Measurements from ENCODE around the gene RRAS.
A peak's percentile ranks its signal among the peaks of the same experiment; 100 is the strongest.

The RRAS gene

GRCh38 chr19:49686503-49687088 lies 46.7 kb upstream of the RRAS start:
- in situ Hi-C loops (cut with HindIII; ENCODE audit: low sequenced_read_pairs) = no loop called here
- no peak overlapping the region for H3K4me3 ChIP-seq (ENCODE audit: low read depth, low read length)
- no peak for DNase-seq (ENCODE audit: low read depth, low spot score)
- no peak for TF ChIP-seq CTCF (IDR thresholded peaks at IDR 0.05; ENCODE audit: low read depth, low read length)

- no peak for DNase-seq (ENCODE audit: low read depth, low spot score)
- no peak overlapping the region for H3K4me3 ChIP-seq (ENCODE audit: low read depth, low read length)
- TF ChIP-seq CTCF (IDR thresholded peaks at IDR 0.05; ENCODE audit: low read depth, low read length) = no peak
- in situ Hi-C loops (cut with HindIII; ENCODE audit: low sequenced_read_pairs) = no loop called here
Measured at GRCh38 chr19:49685845-49686332, 45.9 kb upstream of the RRAS start.

GRCh38 chr19:49684983-49685553 lies 45.1 kb upstream of the RRAS start:
- in situ Hi-C loops (cut with HindIII; ENCODE audit: low sequenced_read_pairs) = no loop called here

GRCh38 chr19:49684251-49684982 lies 44.5 kb upstream of the RRAS start:
- DNase-seq (ENCODE audit: low read depth, low spot score) = no peak
- TF ChIP-seq CTCF (IDR thresholded peaks at IDR 0.05; ENCODE audit: low read depth, low read length) = peak; percentile 57
- in situ Hi-C loops (cut with HindIII; ENCODE audit: low sequenced_read_pairs) = no loop called here
- H3K4me3 ChIP-seq (ENCODE audit: low read depth, low read length) = no peak overlapping the region

More at GRCh38 chr19:49684983-49685553, 45.1 kb upstream of the RRAS start:
- no peak for DNase-seq (ENCODE audit: low read depth, low spot score)
- TF ChIP-seq CTCF (IDR thresholded peaks at IDR 0.05; ENCODE audit: low read depth, low read length) = no peak
- no peak overlapping the region for H3K4me3 ChIP-seq (ENCODE audit: low read depth, low read length)

GRCh38 chr19:49683814-49684250 lies 43.9 kb upstream of the RRAS start:
- no peak for TF ChIP-seq CTCF (IDR thresholded peaks at IDR 0.05; ENCODE audit: low read depth, low read length)
- no peak for DNase-seq (ENCODE audit: low read depth, low spot score)
- in situ Hi-C loops (cut with HindIII; ENCODE audit: low sequenced_read_pairs) = no loop called here
- no peak overlapping the region for H3K4me3 ChIP-seq (ENCODE audit: low read depth, low read length)

- DNase-seq (ENCODE audit: low read depth, low spot score) = no peak
- TF ChIP-seq CTCF (IDR thresholded peaks at IDR 0.05; ENCODE audit: low read depth, low read length) = no peak
- in situ Hi-C loops (cut with HindIII; ENCODE audit: low sequenced_read_pairs) = no loop called here
- H3K4me3 ChIP-seq (ENCODE audit: low read depth, low read length) = no peak overlapping the region
Measured at GRCh38 chr19:49682274-49682673, 42.3 kb upstream of the RRAS start.

All from astrocyte of the spinal cord (primary cell).